Keratinocyte (primary cell): ENCODE measurements around the gene IGF2BP1. TPM values are rescaled to one million over a fixed set of nuclear protein-coding genes. Genes with fewer than 3 reads are reported as not detected.
"Not testable (repeated sequence)": the region's sequence is repeated elsewhere in the genome, so short reads cannot be mapped to it uniquely, and the experiment has no call there.

Experiments
- DNase-seq: peaks from one replicate; pipeline ENCODE4 v3.0.0-alpha.2; 2011; ENCODE audit warnings: low read depth, missing footprints, low spot score
- FAIRE-seq: peaks from 2 replicates; lab custom pipeline; 2011; peaks lifted over from hg19 to GRCh38; lab: Jason Lieb, UNC
- H2AFZ ChIP-seq: 2 replicates; pipeline ENCODE4 v1.6.0; 2012; ENCODE audit warnings: low read length, control low read depth, inconsistent platforms; ENCODE audit not compliant: control insufficient read depth
- H3K27ac ChIP-seq: 2 replicates; pipeline ENCODE4 v1.5.1; 2011; ENCODE audit warnings: low read length; ENCODE audit not compliant: control insufficient read depth, insufficient read depth
- H3K27me3 ChIP-seq: 3 replicates; pipeline ENCODE4 v1.6.0; 2011; ENCODE audit warnings: low read length; ENCODE audit not compliant: control insufficient read depth, insufficient read depth; ENCODE audit errors: extremely low read depth
- H3K36me3 ChIP-seq, 2 experiments: 2 replicates in 1 of 2; 3 replicates in 1 of 2; pipeline ENCODE4 v1.5.1; 2011; ENCODE audit warnings: low read length in 2 of 2, mild to moderate bottlenecking in 1 of 2; ENCODE audit not compliant: control insufficient read depth in 2 of 2, insufficient read depth in 2 of 2; ENCODE audit errors: extremely low read depth in 1 of 2
- H3K4me1 ChIP-seq: 3 replicates; pipeline ENCODE4 v1.5.1; 2011; ENCODE audit warnings: low read length; ENCODE audit not compliant: control insufficient read depth, insufficient read depth; ENCODE audit errors: extremely low read depth
- H3K4me2 ChIP-seq: 3 replicates; pipeline ENCODE4 v1.6.0; 2011; ENCODE audit warnings: low read depth, low read length; ENCODE audit not compliant: control insufficient read depth, insufficient read depth; ENCODE audit errors: extremely low read depth
- H3K4me3 ChIP-seq, 3 experiments: fragments of 200-600 bp in 1 of 3; sonication (generic) in 1 of 3; 2 replicates in 2 of 3; 3 replicates in 1 of 3; pipeline ENCODE4 v1.5.1; 2011 to 2016; ENCODE audit warnings: low read length in 3 of 3, mild to moderate bottlenecking in 3 of 3, control low read depth in 2 of 3, inconsistent platforms in 1 of 3, low read depth in 1 of 3, mixed read lengths in 1 of 3, mixed run types in 1 of 3, moderate library complexity in 1 of 3; ENCODE audit not compliant: control insufficient read depth in 2 of 3, insufficient read depth in 2 of 3; ENCODE audit errors: extremely low read depth in 1 of 3
- H3K79me2 ChIP-seq: 2 replicates; pipeline ENCODE4 v1.6.0; 2012; ENCODE audit warnings: low read length; ENCODE audit not compliant: control insufficient read depth, insufficient read depth
- H3K9ac ChIP-seq: 3 replicates; pipeline ENCODE4 v1.6.0; 2011; ENCODE audit warnings: low read length; ENCODE audit not compliant: control insufficient read depth, insufficient read depth; ENCODE audit errors: extremely low read depth
- H3K9me1 ChIP-seq: 3 replicates; pipeline ENCODE4 v1.6.0; 2011; ENCODE audit warnings: low read length; ENCODE audit not compliant: control insufficient read depth, insufficient read depth; ENCODE audit errors: extremely low read depth
- H3K9me3 ChIP-seq: 2 replicates; pipeline ENCODE4 v1.5.1; 2012; ENCODE audit warnings: low read depth, low read length; ENCODE audit not compliant: control insufficient read depth
- H4K20me1 ChIP-seq: 3 replicates; pipeline ENCODE4 v1.6.0; 2011; ENCODE audit warnings: low read length; ENCODE audit not compliant: control insufficient read depth, insufficient read depth; ENCODE audit errors: extremely low read depth
- CTCF ChIP-seq, 3 experiments: IDR thresholded peaks in 1 of 3; conservative IDR thresholded peaks in 1 of 3; optimal IDR thresholded peaks in 1 of 3; 2 replicates in 2 of 3; 3 replicates in 1 of 3; pipeline versions ENCODE3 to v1.5.1; 2011; ENCODE audit warnings: low read length in 3 of 3, mild to moderate bottlenecking in 3 of 3, moderate library complexity in 2 of 3, control low read depth in 1 of 3, inconsistent platforms in 1 of 3; ENCODE audit not compliant: insufficient read depth in 2 of 3; ENCODE audit errors: extremely low read depth in 1 of 3
- EZH2 ChIP-seq: IDR thresholded peaks from one replicate; pipeline ENCODE4 v1.6.1; 2012; ENCODE audit warnings: inconsistent platforms, mild to moderate bottlenecking, low read length, moderate library complexity
- dilution Hi-C: fragments of 300-500 bp; cut with MboI; formaldehyde crosslinking; loops from one replicate; pipeline ENCODE4 v1.7.0; 2020; ENCODE audit warnings: low sequenced_read_pairs; ENCODE audit not compliant: extremely low pct_ligation_motif_present
- polyA plus RNA-seq, 5 experiments: library from polyadenylated mRNA; depleted of rRNA in 3 of 5; stranded (reverse) in 3 of 5; stranded (forward) in 1 of 5; unstranded in 1 of 5; fragments of >200 nt; gene quantifications; 1 replicate in 1 of 5; 2 replicates in 3 of 5; 3 replicates in 1 of 5; pipeline versions ENCODE4 v1.2.1 to v1.2.3, GENCODE V29; 2011 to 2012; ENCODE audit warnings: missing spikeins in 2 of 5, low read depth in 1 of 5, low replicate concordance in 1 of 5

The IGF2BP1 gene
- polyA plus RNA-seq, 1 donor (not counting 4 experiments of a cell fraction or from before 2014, with no cell fraction given): not detected

- Histone ChIP-seq H3K27ac (no peak overlapping the region), H3K79me2 (no peaks in the 10 kb centered on the region), H3K4me2 (no peak overlapping the region), H3K9ac (no peak overlapping the region), H3K4me1 (no peaks in the 10 kb centered on the region), H3K9me3 (no peaks in the 10 kb centered on the region), H3K9me1 (no peaks in the 10 kb centered on the region), H3K36me3 (no peaks in the 10 kb centered on the region), H4K20me1 (no peaks in the 10 kb centered on the region), H3K27me3 (no peaks in the 10 kb centered on the region), H3K4me3 (no peak overlapping the region), H2AFZ (no peak overlapping the region)
- dilution Hi-C loops: no loop called here
- TF ChIP-seq CTCF (optimal IDR thresholded peaks at IDR 0.05 in 1 of 3, IDR thresholded peaks at IDR 0.05 in 1 of 3, conservative IDR thresholded peaks at IDR 0.05 in 1 of 3; ENCODE audit: extremely low read depth in 1 of 3, insufficient read depth in 2 of 3, low read length in 3 of 3): no peak
- TF ChIP-seq EZH2: no peak
- DNase-seq (no peak), FAIRE-seq (no peak)
Observed at GRCh38 chr17:49079840-49080663, 82.9 kb downstream of the IGF2BP1 start.

GRCh38 chr17:49082231-49082630 lies 85.0 kb downstream of the IGF2BP1 start:
- DNase-seq: no peak
- no peak for FAIRE-seq
- Histone ChIP-seq H3K79me2 (no peaks in the 10 kb centered on the region), H3K4me2 (no peak overlapping the region), H4K20me1 (no peaks in the 10 kb centered on the region), H3K4me1 (no peaks in the 10 kb centered on the region), H3K4me3 (no peak overlapping the region), H3K9ac (no peak overlapping the region), H3K9me3 (no peaks in the 10 kb centered on the region), H3K9me1 (no peaks in the 10 kb centered on the region), H3K27me3 (peaks cover 5% of the 10 kb centered on the region), H2AFZ (no peak overlapping the region), H3K27ac (no peak overlapping the region), H3K36me3 (no peaks in the 10 kb centered on the region)
- dilution Hi-C loops: no loop called here
- no peak for TF ChIP-seq EZH2
- no peak for TF ChIP-seq CTCF (optimal IDR thresholded peaks at IDR 0.05 in 1 of 3, IDR thresholded peaks at IDR 0.05 in 1 of 3, conservative IDR thresholded peaks at IDR 0.05 in 1 of 3; ENCODE audit: extremely low read depth in 1 of 3, insufficient read depth in 2 of 3, low read length in 3 of 3)

GRCh38 chr17:49085046-49085445 lies 87.9 kb downstream of the IGF2BP1 start:
- H3K4me3 ChIP-seq, H3K36me3 ChIP-seq, H3K79me2 ChIP-seq, H3K4me2 ChIP-seq, dilution Hi-C loops, H3K4me1 ChIP-seq, H3K9me3 ChIP-seq, H3K27ac ChIP-seq, H2AFZ ChIP-seq, H3K27me3 ChIP-seq, H3K9me1 ChIP-seq, FAIRE-seq, H4K20me1 ChIP-seq, H3K9ac ChIP-seq, DNase-seq: not testable (repeated sequence)
